SU-DHL-6 (cell line): ENCODE results near the gene FGFRL1.

Experiments
- H2AFZ ChIP-seq: fragments of 200-600 bp; sonication (generic); 2 replicates; pipeline ENCODE4 v1.6.1; 2014; ENCODE audit warnings: low read depth, mild to moderate bottlenecking, moderate library complexity, mixed read lengths, antibody characterized with exemption, low read length; ENCODE audit not compliant: severe bottlenecking
- H3F3A ChIP-seq: fragments of 200-600 bp; shearing (Covaris generic); 2 replicates; pipeline ENCODE4 v1.6.0; 2016; ENCODE audit warnings: antibody characterized with exemption, mild to moderate bottlenecking; ENCODE audit not compliant: insufficient read depth
- H3K27ac ChIP-seq: fragments of 200-600 bp; sonication (generic); 2 replicates; pipeline ENCODE4 v1.5.1; 2016; ENCODE audit warnings: low read depth, mild to moderate bottlenecking, low read length, moderate library complexity, mixed read lengths
- H3K27me3 ChIP-seq: fragments of 200-600 bp; sonication (generic), shearing (Covaris generic); 2 replicates; pipeline ENCODE4 v1.6.0; 2014; ENCODE audit warnings: mild to moderate bottlenecking, low read length
- H3K36me3 ChIP-seq: fragments of 200-600 bp; sonication (generic); 2 replicates; pipeline ENCODE4 v1.6.1; 2014; ENCODE audit warnings: mild to moderate bottlenecking, low read length, mixed read lengths
- H3K4me2 ChIP-seq: fragments of 300-600, 200-600 bp; shearing (Covaris generic), sonication (generic); 2 replicates; pipeline ENCODE4 v1.6.0; 2014; ENCODE audit warnings: low read length, low read depth, mild to moderate bottlenecking; ENCODE audit not compliant: poor library complexity, severe bottlenecking
- H3K4me3 ChIP-seq: fragments of 200-600 bp; sonication (generic); 2 replicates; pipeline ENCODE4 v1.5.1; 2014; ENCODE audit warnings: antibody characterized with exemption, low read length, mild to moderate bottlenecking, mixed read lengths; ENCODE audit not compliant: insufficient read depth, poor library complexity, severe bottlenecking
- H3K79me2 ChIP-seq: fragments of 200-600 bp; sonication (generic); 2 replicates; pipeline ENCODE4 v1.6.1; 2014; ENCODE audit warnings: mild to moderate bottlenecking, low read length, moderate library complexity; ENCODE audit not compliant: insufficient read depth
- H3K9ac ChIP-seq: fragments of 200-600 bp; sonication (generic); 2 replicates; pipeline ENCODE4 v1.7.0; 2014; ENCODE audit warnings: mild to moderate bottlenecking, low read length
- H3K9me2 ChIP-seq: fragments of 200-600 bp; sonication (generic); replicated peaks from 2 replicates; pipeline ENCODE4 v1.6.1; 2014; ENCODE audit warnings: low read length; ENCODE audit not compliant: insufficient read depth
- H3K9me3 ChIP-seq: fragments of 200-600 bp; sonication (generic); 2 replicates; pipeline ENCODE4 v1.6.1; 2014; ENCODE audit warnings: low read length, mixed read lengths; ENCODE audit not compliant: insufficient read depth
- H4K20me1 ChIP-seq: fragments of 200-600 bp; sonication (generic); 2 replicates; pipeline ENCODE4 v1.6.1; 2014; ENCODE audit warnings: low read depth, mild to moderate bottlenecking, antibody characterized with exemption, low read length, moderate library complexity, mixed read lengths
- CTCF ChIP-seq: fragments of 200-600 bp; sonication (generic); IDR thresholded peaks from one replicate; pipeline ENCODE4 v1.5.1; 2017; ENCODE audit warnings: antibody characterized with exemption, mild to moderate bottlenecking, low read length, moderate library complexity; ENCODE audit not compliant: insufficient read depth, poor library complexity, severe bottlenecking
- EZH2phosphoT487 ChIP-seq: fragments of 200-600 bp; sonication (generic), shearing (Covaris generic); conservative IDR thresholded peaks from 2 replicates; pipeline ENCODE4 v1.6.1; 2018; ENCODE audit warnings: mild to moderate bottlenecking, antibody characterized with exemption, low read length, moderate library complexity, mixed read lengths

FGFRL1 gene

DNA sequence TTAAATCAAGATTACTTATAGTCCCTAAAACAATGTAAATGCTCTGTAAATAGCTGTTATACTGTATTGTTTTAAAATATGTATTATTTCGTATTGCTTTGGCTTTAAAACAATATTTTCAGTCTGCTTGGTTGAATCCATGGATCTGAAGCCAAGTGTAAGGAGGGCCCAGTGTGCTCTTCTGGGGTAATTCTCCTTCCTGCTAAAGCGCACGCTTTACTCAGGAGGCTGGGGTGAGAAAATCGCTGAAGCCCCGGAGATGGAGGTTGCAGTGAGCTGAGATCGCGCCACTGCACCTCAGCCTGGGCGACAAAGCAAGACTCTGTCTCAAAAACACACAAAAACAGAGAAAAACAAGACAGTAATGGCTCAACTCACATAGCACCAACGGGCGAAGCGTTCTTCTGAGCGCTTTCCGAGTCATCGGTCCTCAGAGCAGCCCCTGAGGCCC lies 25.0 kb upstream of the FGFRL1 start:
- no peaks in the 10 kb centered on the region for H3K79me2 ChIP-seq
- H3K27me3 ChIP-seq: no peaks in the 10 kb centered on the region
- peak overlapping the region; percentile 84 for H2AFZ ChIP-seq
- TF ChIP-seq CTCF (no peak), EZH2phosphoT487 (no peak)
- peak overlapping the region; percentile 48 for H3K27ac ChIP-seq
- peak overlapping the region; percentile 60 for H3K4me3 ChIP-seq
- no peaks in the 10 kb centered on the region for H3K36me3 ChIP-seq
- no peaks in the 10 kb centered on the region for H3K9me2 ChIP-seq
- H3K9me3 ChIP-seq: no peaks in the 10 kb centered on the region
- H3K4me2 ChIP-seq: peak overlapping the region; percentile 98
- peak overlapping the region; percentile 74 for H3K9ac ChIP-seq
- peaks cover 5% of the 10 kb centered on the region; the same call in 1 of the 2 replicates for H3F3A ChIP-seq
- no peaks in the 10 kb centered on the region for H4K20me1 ChIP-seq

GRCh38 chr4:986879-987623 lies 24.4 kb upstream of the FGFRL1 start, which contains the start of gene IDUA:
IDUA (plus strand) TSS chr4:987044; CDS start chr4:987085, 41 bp downstream.
- Histone ChIP-seq H4K20me1 (no peaks in the 10 kb centered on the region), H3K9ac (peak within 1 kb of the TSS; percentile 74), H3K79me2 (no peaks in the 10 kb centered on the region), H3K4me2 (peak within 1 kb of the TSS; percentile 98), H3K9me3 (no peaks in the 10 kb centered on the region), H3F3A (peaks cover 5% of the 10 kb centered on the region; the same call in 1 of the 2 replicates), H3K4me3 (peak within 1 kb of the TSS; percentile 60), H3K27ac (peak within 1 kb of the TSS; percentile 48), H3K9me2 (no peaks in the 10 kb centered on the region), H3K36me3 (no peaks in the 10 kb centered on the region), H3K27me3 (no peaks in the 10 kb centered on the region), H2AFZ (peak within 1 kb of the TSS; percentile 84)
- peak; percentile 82 for TF ChIP-seq CTCF
- no peak for TF ChIP-seq EZH2phosphoT487

DNA sequence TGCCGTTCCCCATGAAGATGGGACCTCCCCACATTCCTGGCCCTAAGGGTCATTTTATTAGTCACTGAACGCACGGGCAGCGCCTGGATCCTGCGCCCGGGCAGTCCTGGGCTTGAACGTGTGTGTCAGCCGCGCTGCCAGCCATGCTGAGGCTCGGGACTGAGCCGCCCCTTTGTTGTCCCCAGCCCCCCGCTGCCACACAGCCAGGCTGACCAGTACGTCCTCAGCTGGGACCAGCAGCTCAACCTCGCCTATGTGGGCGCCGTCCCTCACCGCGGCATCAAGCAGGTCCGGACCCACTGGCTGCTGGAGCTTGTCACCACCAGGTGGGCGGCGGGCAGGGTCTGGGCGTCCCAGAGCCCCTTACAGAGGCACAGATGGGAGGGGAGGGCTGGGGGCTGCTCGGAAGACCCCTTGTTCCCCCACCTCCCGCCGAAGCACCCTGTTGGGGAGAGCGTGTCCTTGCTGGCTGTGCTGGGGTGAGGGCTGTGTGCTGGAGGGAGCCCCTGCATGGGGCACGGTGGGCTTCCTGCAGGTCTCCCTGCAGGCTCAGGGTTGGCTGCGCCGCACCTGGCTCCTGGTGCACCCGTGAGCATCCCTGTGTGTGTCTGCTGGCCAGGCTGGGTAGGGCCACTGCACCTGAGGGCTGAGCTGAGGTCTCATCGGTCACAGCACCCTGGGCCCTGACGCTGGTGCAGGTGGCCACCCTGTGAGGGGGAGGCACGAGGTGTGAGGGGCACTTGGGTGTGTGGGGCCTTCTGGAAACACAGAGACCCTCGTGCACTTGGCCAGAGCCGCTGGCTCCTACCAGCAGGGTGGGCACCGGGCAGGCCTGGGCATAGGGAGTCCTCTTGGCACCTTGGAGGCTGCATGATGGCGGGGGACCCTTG lies 23.6 kb upstream of the FGFRL1 start:
- TF ChIP-seq EZH2phosphoT487: no peak
- no peak for TF ChIP-seq CTCF
- Histone ChIP-seq H4K20me1 (no peaks in the 10 kb centered on the region), H3K36me3 (no peaks in the 10 kb centered on the region), H3K9me2 (no peaks in the 10 kb centered on the region), H3K79me2 (no peaks in the 10 kb centered on the region), H3K4me2 (peak overlapping the region; percentile 98), H2AFZ (no peak overlapping the region), H3F3A (peaks cover 5% of the 10 kb centered on the region; the same call in 1 of the 2 replicates), H3K27ac (no peak overlapping the region), H3K9me3 (no peaks in the 10 kb centered on the region), H3K9ac (peak overlapping the region; percentile 74), H3K27me3 (no peaks in the 10 kb centered on the region), H3K4me3 (peak overlapping the region; percentile 60)
